COLO829 (cell line): ENCODE results near the gene INTS14.
A peak's percentile ranks its signal among the peaks of the same experiment; 100 is the strongest.
"Not testable (repeated sequence)": the region's sequence is repeated elsewhere in the genome, so short reads cannot be mapped to it uniquely, and the experiment has no call there.

Experiments used
- DNase-seq: peaks from one replicate; pipeline ENCODE4 v3.0.0; 2012; ENCODE audit warnings: low spot score

INTS14 gene

GRCh38 chr15:65630760-65631159, 19.8 kb upstream of the INTS14 start:
- DNase-seq: no peak

DNA sequence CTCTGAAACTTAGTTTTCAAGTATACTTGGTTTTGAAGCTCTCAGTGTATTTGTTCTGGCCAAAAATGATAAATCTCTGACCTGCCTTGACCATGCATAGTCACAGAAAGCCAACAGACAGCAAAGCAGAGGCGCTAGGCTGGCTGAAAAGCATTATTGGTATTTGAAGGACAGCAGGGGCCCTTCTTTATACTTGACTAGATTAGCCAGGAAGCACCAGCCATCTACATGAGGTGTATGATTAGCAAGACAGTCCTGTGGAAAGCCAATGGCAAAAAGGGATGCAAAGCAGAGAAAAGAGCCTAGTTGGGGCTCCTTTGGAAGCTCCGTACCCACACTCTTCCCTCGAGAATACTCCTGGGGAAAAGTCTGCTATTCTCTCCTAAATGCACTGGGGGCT, 18.6 kb upstream of the INTS14 start:
- DNase-seq: no peak

DNA sequence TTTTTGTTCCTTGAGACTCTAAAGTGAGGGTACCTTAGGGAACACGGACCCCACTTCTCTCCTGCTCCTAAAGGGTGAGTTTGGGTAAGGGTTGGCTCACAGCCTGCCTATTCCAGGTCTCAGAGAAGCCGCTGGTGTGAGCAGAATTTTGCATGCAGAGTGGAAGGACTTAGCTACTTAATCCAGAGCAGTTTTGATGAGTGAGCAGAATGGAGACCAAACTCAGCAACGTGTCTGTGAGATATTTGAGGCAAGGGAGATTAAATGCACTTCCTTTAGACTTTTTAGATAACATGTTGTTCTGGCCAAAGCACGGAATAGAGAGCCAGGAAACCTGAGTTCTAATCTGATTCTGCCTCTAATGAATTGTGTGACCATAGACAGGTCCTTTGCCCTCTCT, 15.9 kb upstream of the INTS14 start:
- DNase-seq: no peak

DNA sequence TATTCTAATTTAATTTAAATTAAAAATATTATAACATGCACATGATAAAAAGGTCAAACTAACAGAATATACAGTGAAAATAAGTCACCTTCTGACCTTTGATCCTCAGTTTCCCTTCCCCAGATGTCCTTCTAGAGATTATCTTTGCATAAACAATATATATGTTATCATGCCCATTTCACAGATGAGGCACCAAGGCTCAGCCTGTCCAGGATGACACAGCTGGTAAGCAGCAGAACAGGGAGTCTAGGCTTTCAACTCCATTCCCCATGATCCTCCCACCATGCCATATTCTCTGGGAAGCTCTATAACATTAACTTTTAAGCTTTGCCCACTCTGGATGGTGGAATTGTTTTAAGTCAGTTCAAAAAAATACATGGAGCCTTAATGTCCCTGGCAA, 12.2 kb upstream of the INTS14 start:
- no peak for DNase-seq

GRCh38 chr15:65621638-65622037, 10.7 kb upstream of the INTS14 start, which contains the start of gene SLC24A1:
Gene SLC24A1, plus strand, starts transcription at chr15:65621938. Its CDS starts 2,143 bp downstream, at chr15:65624081.
- no peak for DNase-seq

DNA sequence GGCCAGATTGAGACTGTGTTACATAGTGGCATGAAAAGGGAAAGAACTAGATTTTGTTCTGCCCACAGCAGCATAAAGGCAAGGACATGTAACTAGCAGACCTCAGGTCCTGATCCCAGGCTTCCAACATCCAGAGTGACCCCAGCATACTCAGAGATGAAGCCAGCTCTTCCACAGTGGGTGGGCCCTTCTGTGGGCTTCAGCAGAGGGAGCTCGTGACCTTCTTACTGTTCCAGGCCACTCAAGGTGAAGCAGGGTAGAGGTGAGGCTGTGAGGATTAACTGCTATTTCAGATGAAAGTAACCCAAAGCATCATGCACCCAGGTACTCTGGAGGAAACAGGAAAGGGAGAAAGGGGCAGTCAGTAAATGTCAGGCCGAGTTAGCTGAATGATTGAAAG, 9.9 kb upstream of the INTS14 start:
- no peak for DNase-seq

- DNase-seq: no peak
Observed at GRCh38 chr15:65619626-65620290, 8.8 kb upstream of the INTS14 start.

- no peak for DNase-seq
Observed at GRCh38 chr15:65618560-65619109, 7.7 kb upstream of the INTS14 start.

GRCh38 chr15:65615887-65616286, 5.0 kb upstream of the INTS14 start:
- DNase-seq: not testable (repeated sequence)

DNA sequence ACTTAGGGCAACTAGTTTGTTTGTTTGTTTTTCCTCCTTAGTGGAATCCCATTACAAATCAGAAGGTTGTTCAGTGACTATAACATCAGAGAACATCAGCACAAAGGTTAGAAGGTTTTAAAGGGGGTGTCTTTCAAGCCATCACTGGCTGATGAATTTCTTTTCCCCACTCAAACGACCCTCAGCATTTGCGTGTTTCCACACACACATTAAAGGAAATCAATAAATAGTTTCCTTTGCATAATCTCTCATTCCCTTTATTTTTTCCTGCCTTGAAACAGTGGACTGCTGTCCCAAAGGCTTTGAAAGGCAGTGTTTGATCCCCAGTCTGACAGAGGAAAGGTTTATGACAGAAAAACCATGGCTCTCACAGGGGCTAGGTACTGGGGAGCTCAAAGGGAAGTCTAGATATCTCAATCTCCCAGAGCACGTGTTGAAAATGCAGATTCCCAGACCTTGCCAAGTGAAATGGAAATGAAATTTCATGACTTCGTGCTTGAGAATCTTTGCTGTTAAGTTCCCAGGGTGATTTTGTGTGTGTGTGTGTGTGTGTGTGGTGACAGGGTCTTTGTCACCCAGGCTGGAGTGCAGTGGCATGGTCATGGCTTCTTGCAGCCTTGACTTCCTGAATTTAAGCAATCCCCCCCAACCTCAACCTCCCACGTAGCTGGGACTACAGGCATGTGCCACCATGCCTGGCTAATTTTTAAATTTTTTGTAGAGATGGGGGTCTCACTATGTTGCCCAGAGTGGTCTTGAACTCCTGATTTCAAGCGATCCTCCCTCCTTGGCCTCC, 2.2 kb upstream of the INTS14 start:
- DNase-seq: no peak

DNA sequence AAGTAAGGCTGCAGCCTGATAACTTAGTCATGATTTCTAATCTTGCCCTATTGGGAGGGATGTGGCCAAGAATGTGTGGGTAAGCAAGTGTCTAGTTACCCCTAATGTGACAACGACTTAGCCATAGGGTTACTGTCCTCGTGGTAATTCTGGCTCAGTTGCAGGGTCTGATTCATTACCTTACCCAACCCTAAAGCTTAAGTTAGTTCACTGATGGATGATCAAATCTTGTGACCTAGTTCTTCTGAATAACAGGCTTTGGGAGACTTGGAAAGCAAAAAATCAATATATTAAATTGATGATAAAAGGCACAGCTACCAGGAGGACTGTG, 1.6 kb upstream of the INTS14 start:
- DNase-seq: no peak

GRCh38 chr15:65611888-65612615, 1.1 kb upstream of the INTS14 start:
- no peak for DNase-seq

DNA sequence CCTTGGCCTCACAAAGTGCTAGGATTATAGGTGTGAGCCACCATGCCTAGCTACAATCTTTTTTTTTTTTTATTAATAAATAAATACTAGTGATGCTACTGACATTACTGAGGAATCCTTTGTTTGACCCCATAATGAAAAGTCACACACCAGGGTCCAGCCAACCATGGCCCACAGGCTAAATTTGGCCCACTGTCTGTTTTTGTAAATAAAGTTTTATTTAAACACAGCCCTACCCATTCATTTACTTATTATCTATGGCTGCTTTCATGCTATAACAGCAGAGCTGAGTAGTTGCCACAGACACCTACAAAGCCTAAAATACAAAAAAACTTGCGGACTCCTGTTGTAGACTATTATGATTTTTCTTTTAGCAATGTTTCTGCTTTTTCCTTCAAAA, 7.4 kb downstream of the INTS14 start:
- DNase-seq: no peak

GRCh38 chr15:65603134-65603533, 7.8 kb downstream of the INTS14 start:
- DNase-seq: no peak

- DNase-seq: no peak
Observed at GRCh38 chr15:65599677-65600076, 11.3 kb downstream of the INTS14 start.

DNA sequence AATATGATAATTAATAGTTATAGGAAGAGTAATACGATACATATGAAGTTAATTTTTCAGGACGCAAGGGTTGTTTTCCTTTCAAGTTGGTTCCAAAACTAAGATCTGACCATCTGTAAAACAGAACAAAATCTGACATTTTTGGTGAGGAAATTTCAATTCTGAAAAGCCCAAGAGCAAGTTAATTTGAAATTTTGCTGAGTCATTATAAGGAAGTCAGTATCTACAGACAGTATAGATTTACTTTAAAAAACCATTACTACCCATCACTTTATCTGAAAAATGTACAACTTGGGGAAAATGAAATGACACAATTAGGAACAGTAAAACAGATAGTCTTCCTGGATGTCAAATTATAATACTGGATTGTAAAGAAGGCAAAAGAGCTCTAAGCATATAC, 12.5 kb downstream of the INTS14 start:
- no peak for DNase-seq

GRCh38 chr15:65595960-65596359, 15.0 kb downstream of the INTS14 start:
- DNase-seq: peak; percentile 62

DNA sequence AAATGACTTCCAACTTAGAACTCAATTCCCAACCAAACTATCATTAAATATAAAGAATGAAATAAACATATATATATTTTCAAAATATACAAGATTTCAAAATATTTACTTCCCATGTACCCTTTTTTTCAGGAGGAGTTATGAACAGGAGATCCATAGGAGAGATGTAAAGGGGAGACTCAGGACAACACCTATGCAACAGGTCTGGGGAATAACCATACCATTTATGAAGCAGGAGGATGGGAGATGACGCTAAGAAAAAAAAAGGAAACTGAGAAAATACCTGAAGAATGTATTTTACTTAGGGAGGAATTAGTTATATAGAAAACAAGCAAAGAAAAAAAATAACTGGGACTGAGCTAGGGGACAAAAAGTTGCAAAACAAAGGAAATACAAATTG, 23.8 kb downstream of the INTS14 start:
- no peak for DNase-seq

- DNase-seq: no peak
Observed at GRCh38 chr15:65584241-65584640, 26.7 kb downstream of the INTS14 start.

DNA sequence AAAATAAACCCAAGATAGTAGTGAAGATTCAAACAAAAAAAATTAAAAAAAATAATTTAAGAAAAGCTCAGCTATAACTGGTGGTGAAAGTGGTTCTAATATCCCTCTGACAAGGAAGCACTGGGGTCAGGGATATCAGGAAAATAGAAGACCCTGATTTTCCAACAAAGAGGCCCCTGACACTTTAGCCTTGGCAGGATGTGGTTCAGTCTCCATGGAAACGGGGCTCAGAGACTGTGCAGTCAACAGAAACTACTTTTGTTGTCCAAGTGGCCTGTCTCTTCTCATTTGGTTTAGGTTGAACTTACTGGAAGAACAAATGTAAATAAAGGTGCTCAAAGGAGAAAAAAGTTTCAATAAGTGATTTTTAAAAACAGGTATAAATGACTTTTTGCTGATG, 27.2 kb downstream of the INTS14 start:
- peak; percentile 70 for DNase-seq

DNA sequence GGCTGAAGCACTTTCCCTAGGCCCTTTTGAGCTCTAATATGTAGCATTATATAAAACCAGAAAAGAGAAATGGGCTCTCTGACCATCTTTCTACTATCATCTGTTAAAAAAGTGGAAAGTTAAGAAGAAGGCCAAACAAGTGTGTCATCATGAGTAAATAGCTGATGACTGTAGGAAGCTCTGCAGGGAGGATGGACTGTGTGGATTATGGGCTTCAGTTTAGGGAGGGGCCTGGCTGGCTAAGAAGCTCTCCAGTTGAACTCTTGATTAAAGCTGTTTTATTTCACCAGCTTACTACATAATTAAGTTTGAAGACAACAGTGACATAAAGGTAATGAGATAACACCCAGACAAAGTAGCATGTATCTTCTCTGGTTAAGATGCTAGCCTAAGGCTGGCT, 30.6 kb downstream of the INTS14 start:
- DNase-seq: no peak

DNA sequence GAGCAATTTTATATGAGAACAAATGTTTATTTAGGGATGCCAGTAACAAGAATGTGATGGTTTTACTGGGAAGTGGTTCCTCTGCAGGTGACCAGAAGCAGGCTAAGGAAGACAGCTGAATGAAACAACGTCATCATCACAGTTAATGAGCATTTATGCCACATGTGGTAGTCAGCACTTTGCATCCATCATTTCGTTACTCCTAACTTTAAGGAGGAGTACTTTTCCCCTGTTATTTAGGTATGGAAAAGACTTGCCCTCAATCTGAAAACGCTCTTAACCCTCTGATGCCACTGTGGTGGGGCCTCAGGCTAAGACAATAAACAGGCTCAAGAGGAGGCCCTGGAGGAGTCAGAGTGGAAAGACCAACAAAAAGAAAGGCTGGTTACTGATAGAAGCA, 31.2 kb downstream of the INTS14 start:
- no peak for DNase-seq
